CD4-positive, alpha-beta T cell (primary cell): ENCODE data around the gene CNNM1. TPM values are rescaled to one million over a fixed set of nuclear protein-coding genes. Genes with fewer than 3 reads are reported as not detected.

Source experiments
- ATAC-seq: fragments of 200-7000 bp; cut with Tn5 transposase; one replicate; pipeline ENCODE4 v1.10.0; 2022; ENCODE audit warnings: mild to moderate bottlenecking; ENCODE audit not compliant: poor library complexity
- CTCF ChIA-PET: fragments of 350-600 bp; sonication (Branson Sonifier 250); formaldehyde crosslinking; loops from one replicate; lab custom pipeline; 2021; ENCODE audit warnings: antibody characterized with exemption, inconsistent platforms; lab: Charles Lee
- POLR2A ChIA-PET: fragments of 350-600 bp; sonication (Branson Sonifier 250); formaldehyde crosslinking; loops from one replicate; lab custom pipeline; 2021; ENCODE audit warnings: antibody characterized with exemption, inconsistent platforms; lab: Charles Lee
- DNase-seq, 14 experiments: peaks; one replicate each; pipeline ENCODE4 v3.0.0-alpha.2; 2013 to 2020; ENCODE audit warnings: mixed read lengths in 2 of 14
- H3K27ac ChIP-seq, 2 donors: one replicate each; pipeline versions ENCODE4 v1.5.1 to v1.7.0; 2013; ENCODE audit warnings: low read length in 2 of 2, low read depth in 1 of 2, mild to moderate bottlenecking in 1 of 2
- H3K27me3 ChIP-seq, 2 experiments: 1 replicate in 1 of 2; 2 replicates in 1 of 2; pipeline versions ENCODE4 v1.6.1 to v1.7.0; 2013; ENCODE audit warnings: low read length in 2 of 2, control low read depth in 1 of 2, mild to moderate bottlenecking in 1 of 2, moderate library complexity in 1 of 2; ENCODE audit not compliant: insufficient read depth in 2 of 2, control insufficient read depth in 1 of 2
- H3K36me3 ChIP-seq: one replicate; pipeline ENCODE4 v1.6.1; 2013; ENCODE audit warnings: low read length, control low read depth; ENCODE audit not compliant: insufficient read depth
- H3K4me1 ChIP-seq: one replicate; pipeline ENCODE4 v1.6.1; 2013; ENCODE audit warnings: low read length, control low read depth; ENCODE audit not compliant: insufficient read depth
- H3K4me3 ChIP-seq: one replicate; pipeline ENCODE4 v1.5.1; 2013; ENCODE audit warnings: mild to moderate bottlenecking, low read length, moderate library complexity
- H3K9me3 ChIP-seq, 2 experiments: 1 replicate in 1 of 2; 2 replicates in 1 of 2; pipeline versions ENCODE4 v1.6.1 to v1.7.0; 2013; ENCODE audit warnings: low read length in 2 of 2, mild to moderate bottlenecking in 2 of 2, control low read depth in 1 of 2, moderate library complexity in 1 of 2; ENCODE audit not compliant: control insufficient read depth in 1 of 2, insufficient read depth in 1 of 2
- H3K27ac Mint-ChIP-seq: one replicate; pipeline ENCODE4 v1.8.0; 2020; ENCODE audit warnings: mixed read lengths
- H3K27me3 Mint-ChIP-seq: one replicate; pipeline ENCODE4 v1.8.0; 2021; ENCODE audit warnings: mixed read lengths
- H3K36me3 Mint-ChIP-seq: one replicate; pipeline ENCODE4 v1.8.0; 2021; ENCODE audit warnings: low read depth, mixed read lengths
- H3K4me1 Mint-ChIP-seq: one replicate; pipeline ENCODE4 v1.8.0; 2021; ENCODE audit warnings: low read depth, mixed read lengths
- H3K4me3 Mint-ChIP-seq: one replicate; pipeline ENCODE4 v1.8.0; 2020; ENCODE audit warnings: mild to moderate bottlenecking, mixed read lengths
- H3K9me3 Mint-ChIP-seq: one replicate; pipeline ENCODE4 v1.8.0; 2020; ENCODE audit warnings: mixed read lengths
- CTCF ChIP-seq: fragments of 200-600 bp; IDR thresholded peaks from one replicate; pipeline ENCODE4 v1.8.0; 2022; ENCODE audit warnings: antibody characterized with exemption, mild to moderate bottlenecking
- intact Hi-C, 2 experiments: fragments of 100-400 bp; cut with DNase I in 1 of 2; cut with micrococcal nuclease in 1 of 2; formaldehyde crosslinking; loops; one replicate each; pipeline versions ENCODE4 v1.15.1 to v1.9.0; 2023 to 2025; cut with DNase I, micrococcal nuclease
- total RNA-seq, 174 experiments: library from RNA in 2 of 174; stranded (reverse) in 2 of 174; gene quantifications; one replicate each; pipeline ENCODE4 v1.2.3 and lab custom pipeline; 2021 to 2026

The CNNM1 gene
- total RNA-seq, 2 experiments from 2014 or later: 0.16 to 0.17 TPM

GRCh38 chr10:99341860-99342490 lies 12.8 kb downstream of the CNNM1 start:
- intact Hi-C loops: no loop called here
- Mint-ChIP-seq H3K4me3 (no peak overlapping the region), H3K27me3 (peaks cover 24% of the 10 kb centered on the region), H3K27ac (no peak overlapping the region), H3K9me3 (no peaks in the 10 kb centered on the region), H3K4me1 (no peaks in the 10 kb centered on the region), H3K36me3 (no peaks in the 10 kb centered on the region)
- ChIA-PET POLR2A (no interaction called here), CTCF (no interaction called here)
- Histone ChIP-seq H3K36me3 (no peaks in the 10 kb centered on the region), H3K9me3 (no peaks in the 10 kb centered on the region), H3K27ac (no peak overlapping the region), H3K4me3 (no peak overlapping the region), H3K4me1 (no peaks in the 10 kb centered on the region), H3K27me3 (peaks cover 0 to 4% of the 10 kb centered on the region in 2 experiments)
- ATAC-seq: no peak
- no peak for TF ChIP-seq CTCF
- DNase-seq: no peak

DNA sequence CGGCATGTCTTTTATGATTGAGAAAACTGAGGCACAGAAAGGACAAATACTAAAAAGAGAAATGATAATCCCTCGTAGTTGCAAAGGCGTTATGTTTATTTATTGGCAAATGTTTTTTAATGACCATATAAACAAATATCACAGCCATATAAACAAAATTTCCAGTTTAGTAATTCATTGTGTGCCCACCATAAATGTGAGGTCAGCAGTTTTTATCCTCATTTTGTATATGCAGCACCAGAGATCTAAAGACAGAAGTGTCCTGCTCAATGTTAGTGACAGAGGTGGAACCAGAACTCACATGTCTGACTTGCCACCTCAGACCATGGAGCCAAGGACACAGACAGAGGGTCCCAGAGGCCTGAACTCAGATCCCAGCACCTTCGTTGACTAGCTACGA lies 14.1 kb downstream of the CNNM1 start:
- Histone ChIP-seq H3K27me3 (peaks cover 0 to 4% of the 10 kb centered on the region in 2 experiments), H3K27ac (no peak overlapping the region), H3K9me3 (no peaks in the 10 kb centered on the region), H3K36me3 (no peaks in the 10 kb centered on the region), H3K4me3 (no peak overlapping the region), H3K4me1 (no peaks in the 10 kb centered on the region)
- ChIA-PET CTCF (no interaction called here), POLR2A (no interaction called here)
- Mint-ChIP-seq H3K36me3 (no peaks in the 10 kb centered on the region), H3K27ac (no peak overlapping the region), H3K4me3 (no peak overlapping the region), H3K4me1 (no peaks in the 10 kb centered on the region), H3K27me3 (peaks cover 24% of the 10 kb centered on the region), H3K9me3 (no peaks in the 10 kb centered on the region)
- TF ChIP-seq CTCF: no peak
- DNase-seq (no peak), ATAC-seq (no peak)
- intact Hi-C loops: no loop called here

GRCh38 chr10:99344715-99345114 lies 15.6 kb downstream of the CNNM1 start:
- Histone ChIP-seq H3K4me1 (no peaks in the 10 kb centered on the region), H3K4me3 (no peak overlapping the region), H3K36me3 (no peaks in the 10 kb centered on the region), H3K27me3 (peaks cover 0 to 4% of the 10 kb centered on the region in 2 experiments), H3K27ac (no peak overlapping the region), H3K9me3 (no peaks in the 10 kb centered on the region)
- no peak for ATAC-seq
- TF ChIP-seq CTCF: no peak
- no peaks in the 10 kb centered on the region for H3K36me3 Mint-ChIP-seq
- DNase-seq: no peak
- no peaks in the 10 kb centered on the region for H3K9me3 Mint-ChIP-seq
- H3K27me3 Mint-ChIP-seq: peaks cover 24% of the 10 kb centered on the region
- H3K4me1 Mint-ChIP-seq: no peaks in the 10 kb centered on the region
- no peak overlapping the region for H3K4me3 Mint-ChIP-seq
- ChIA-PET CTCF (interaction anchor here (0.6 kb wide), 1 partner anchor 14 kb away, joined by 3 read pairs; no protein-coding TSS in a partner anchor), POLR2A (no interaction called here)
- no peak overlapping the region for H3K27ac Mint-ChIP-seq
- intact Hi-C loops: no loop called here
